ENCODE data around the gene RMP24.
A peak's percentile ranks its signal among the peaks of the same experiment; 100 is the strongest.

DNA sequence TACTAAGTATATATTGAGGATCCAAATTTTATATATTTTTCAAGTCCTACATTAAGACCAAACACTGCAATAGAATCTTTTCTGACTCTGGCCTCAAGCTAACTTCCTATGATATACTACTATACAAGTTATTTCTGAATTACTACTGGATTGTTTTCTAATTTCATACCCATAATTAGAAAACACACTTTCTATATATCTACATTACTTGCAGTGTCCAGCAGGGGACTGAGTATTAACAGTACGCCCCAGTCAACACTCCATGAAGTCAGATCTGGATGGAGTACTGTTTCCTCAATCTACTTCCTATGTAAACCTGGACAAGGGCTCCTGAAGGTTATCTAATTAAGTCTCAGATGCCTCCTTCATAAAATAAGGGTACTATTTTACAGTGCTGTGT lies 26.5 kb downstream of the RMP24 start:
- TF ChIP-seq, protein P1, sequence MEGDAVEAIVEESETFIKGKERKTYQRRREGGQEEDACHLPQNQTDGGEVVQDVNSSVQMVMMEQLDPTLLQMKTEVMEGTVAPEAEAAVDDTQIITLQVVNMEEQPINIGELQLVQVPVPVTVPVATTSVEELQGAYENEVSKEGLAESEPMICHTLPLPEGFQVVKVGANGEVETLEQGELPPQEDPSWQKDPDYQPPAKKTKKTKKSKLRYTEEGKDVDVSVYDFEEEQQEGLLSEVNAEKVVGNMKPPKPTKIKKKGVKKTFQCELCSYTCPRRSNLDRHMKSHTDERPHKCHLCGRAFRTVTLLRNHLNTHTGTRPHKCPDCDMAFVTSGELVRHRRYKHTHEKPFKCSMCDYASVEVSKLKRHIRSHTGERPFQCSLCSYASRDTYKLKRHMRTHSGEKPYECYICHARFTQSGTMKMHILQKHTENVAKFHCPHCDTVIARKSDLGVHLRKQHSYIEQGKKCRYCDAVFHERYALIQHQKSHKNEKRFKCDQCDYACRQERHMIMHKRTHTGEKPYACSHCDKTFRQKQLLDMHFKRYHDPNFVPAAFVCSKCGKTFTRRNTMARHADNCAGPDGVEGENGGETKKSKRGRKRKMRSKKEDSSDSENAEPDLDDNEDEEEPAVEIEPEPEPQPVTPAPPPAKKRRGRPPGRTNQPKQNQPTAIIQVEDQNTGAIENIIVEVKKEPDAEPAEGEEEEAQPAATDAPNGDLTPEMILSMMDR (conservative IDR thresholded peaks at IDR 0.05; ENCODE audit: low read depth in 2 of 2), result peak; percentile 3 to 48; a peak in 2 of 4 replicates
- TF ChIP-seq EZH2phosphoT487 (IDR thresholded peaks at IDR 0.05; ENCODE audit: unreplicated experiment) (no peak), POLR2AphosphoS5 (IDR thresholded peaks at IDR 0.05; ENCODE audit: low read depth) (no peak)
- TF ChIP-seq, protein P2, sequence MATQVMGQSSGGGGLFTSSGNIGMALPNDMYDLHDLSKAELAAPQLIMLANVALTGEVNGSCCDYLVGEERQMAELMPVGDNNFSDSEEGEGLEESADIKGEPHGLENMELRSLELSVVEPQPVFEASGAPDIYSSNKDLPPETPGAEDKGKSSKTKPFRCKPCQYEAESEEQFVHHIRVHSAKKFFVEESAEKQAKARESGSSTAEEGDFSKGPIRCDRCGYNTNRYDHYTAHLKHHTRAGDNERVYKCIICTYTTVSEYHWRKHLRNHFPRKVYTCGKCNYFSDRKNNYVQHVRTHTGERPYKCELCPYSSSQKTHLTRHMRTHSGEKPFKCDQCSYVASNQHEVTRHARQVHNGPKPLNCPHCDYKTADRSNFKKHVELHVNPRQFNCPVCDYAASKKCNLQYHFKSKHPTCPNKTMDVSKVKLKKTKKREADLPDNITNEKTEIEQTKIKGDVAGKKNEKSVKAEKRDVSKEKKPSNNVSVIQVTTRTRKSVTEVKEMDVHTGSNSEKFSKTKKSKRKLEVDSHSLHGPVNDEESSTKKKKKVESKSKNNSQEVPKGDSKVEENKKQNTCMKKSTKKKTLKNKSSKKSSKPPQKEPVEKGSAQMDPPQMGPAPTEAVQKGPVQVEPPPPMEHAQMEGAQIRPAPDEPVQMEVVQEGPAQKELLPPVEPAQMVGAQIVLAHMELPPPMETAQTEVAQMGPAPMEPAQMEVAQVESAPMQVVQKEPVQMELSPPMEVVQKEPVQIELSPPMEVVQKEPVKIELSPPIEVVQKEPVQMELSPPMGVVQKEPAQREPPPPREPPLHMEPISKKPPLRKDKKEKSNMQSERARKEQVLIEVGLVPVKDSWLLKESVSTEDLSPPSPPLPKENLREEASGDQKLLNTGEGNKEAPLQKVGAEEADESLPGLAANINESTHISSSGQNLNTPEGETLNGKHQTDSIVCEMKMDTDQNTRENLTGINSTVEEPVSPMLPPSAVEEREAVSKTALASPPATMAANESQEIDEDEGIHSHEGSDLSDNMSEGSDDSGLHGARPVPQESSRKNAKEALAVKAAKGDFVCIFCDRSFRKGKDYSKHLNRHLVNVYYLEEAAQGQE (IDR thresholded peaks at IDR 0.05; ENCODE audit: unreplicated experiment), result no peak

Measured in GM23338 (cell line).